Measurements from ENCODE around the gene HMX3.

GRCh38 chr10:123139521-123140163 is 3.9 kb downstream of the HMX3 start:
- TF ChIP-seq POLR2A (IDR thresholded peaks at IDR 0.05): no peak
- TF ChIP-seq CTCF (IDR thresholded peaks at IDR 0.05): no peak
- TF ChIP-seq EP300 (IDR thresholded peaks at IDR 0.05): no peak

All from tibial nerve (tissue), 4 donors.